Measurements from ENCODE around the gene ALK. TPM values are rescaled to one million over a fixed set of nuclear protein-coding genes. Genes with fewer than 3 reads are reported as not detected.

Gene ALK
- total RNA-seq, 6 donors from 2014 or later, result 0.17 to 2.1 (median 0.35) TPM

GRCh38 chr2:29485631-29486030, 435.8 kb downstream of the ALK start:
- Histone ChIP-seq H3K9me3 (no peaks in the 10 kb centered on the region), H3K36me3 (no peaks in the 10 kb centered on the region), H3K27me3 (no peaks in the 10 kb centered on the region), H3K4me3 (no peak overlapping the region), H3K4me1 (no peaks in the 10 kb centered on the region), H3K27ac (no peak overlapping the region)
- ATAC-seq (ENCODE audit: low FRiP score in 2 of 2) (no peak), DNase-seq (no peak)
- TF ChIP-seq EP300 (IDR thresholded peaks at IDR 0.05) (no peak), POLR2A (IDR thresholded peaks at IDR 0.05) (no peak), CTCF (IDR thresholded peaks at IDR 0.05) (no peak), POLR2AphosphoS5 (IDR thresholded peaks at IDR 0.05) (no peak)
- WGBS, 2 donors, result 44 to 61% methylated on average over 3 of the region's 3 CpGs

GRCh38 chr2:29485117-29485516, 436.3 kb downstream of the ALK start:
- H3K4me3 ChIP-seq, result no peak overlapping the region
- H3K36me3 ChIP-seq, result no peaks in the 10 kb centered on the region
- DNase-seq (no peak), ATAC-seq (ENCODE audit: low FRiP score in 2 of 2) (no peak)
- H3K27ac ChIP-seq, result no peak overlapping the region
- H3K9me3 ChIP-seq, result no peaks in the 10 kb centered on the region
- no peak for TF ChIP-seq POLR2A (IDR thresholded peaks at IDR 0.05)
- TF ChIP-seq CTCF (IDR thresholded peaks at IDR 0.05), result no peak
- TF ChIP-seq POLR2AphosphoS5 (IDR thresholded peaks at IDR 0.05), result no peak
- TF ChIP-seq EP300 (IDR thresholded peaks at IDR 0.05), result no peak
- no peaks in the 10 kb centered on the region for H3K4me1 ChIP-seq
- no peaks in the 10 kb centered on the region for H3K27me3 ChIP-seq

DNA sequence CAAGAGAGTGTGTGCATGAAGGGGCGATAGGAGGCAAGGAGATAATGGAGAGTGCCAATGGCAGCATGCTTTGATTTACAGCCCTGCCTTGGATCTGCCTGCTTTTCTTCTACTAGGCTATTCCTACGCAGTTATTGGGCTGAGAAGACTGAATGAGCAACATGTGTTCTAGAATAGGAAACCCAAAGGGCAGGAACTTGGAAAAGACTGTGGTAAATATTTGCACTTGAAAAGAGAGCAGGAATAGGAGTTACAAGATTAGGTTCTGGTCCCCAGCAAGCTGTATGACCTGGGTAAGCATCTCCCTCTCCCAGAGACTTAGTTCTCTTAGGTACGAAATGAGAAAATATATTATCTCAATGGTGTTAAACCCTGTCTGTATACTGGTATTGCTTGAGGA, 438.5 kb downstream of the ALK start:
- Histone ChIP-seq H3K27me3 (no peaks in the 10 kb centered on the region), H3K9me3 (no peaks in the 10 kb centered on the region), H3K36me3 (no peaks in the 10 kb centered on the region), H3K27ac (no peak overlapping the region), H3K4me1 (no peaks in the 10 kb centered on the region), H3K4me3 (no peak overlapping the region)
- ATAC-seq (ENCODE audit: low FRiP score in 2 of 2) (no peak), DNase-seq (no peak)
- 83 to 90% methylated on average over 3 of the region's 3 CpGs for WGBS, 2 donors
- TF ChIP-seq CTCF (IDR thresholded peaks at IDR 0.05) (no peak), POLR2A (IDR thresholded peaks at IDR 0.05) (no peak)

- no peaks in the 10 kb centered on the region for H3K9me3 ChIP-seq
- TF ChIP-seq POLR2A (IDR thresholded peaks at IDR 0.05) (no peak), CTCF (IDR thresholded peaks at IDR 0.05) (no peak), EP300 (IDR thresholded peaks at IDR 0.05) (no peak), POLR2AphosphoS5 (IDR thresholded peaks at IDR 0.05) (no peak)
- 91 to 95% methylated on average over 2 of the region's 2 CpGs for WGBS, 2 donors
- no peaks in the 10 kb centered on the region for H3K4me1 ChIP-seq
- H3K27me3 ChIP-seq, result no peaks in the 10 kb centered on the region
- DNase-seq, result no peak
- no peak for ATAC-seq (ENCODE audit: low FRiP score in 2 of 2)
- H3K4me3 ChIP-seq, result no peak overlapping the region
- H3K36me3 ChIP-seq, result no peaks in the 10 kb centered on the region
- no peak overlapping the region for H3K27ac ChIP-seq
Observed at GRCh38 chr2:29482348-29482747, 439.0 kb downstream of the ALK start.

DNA sequence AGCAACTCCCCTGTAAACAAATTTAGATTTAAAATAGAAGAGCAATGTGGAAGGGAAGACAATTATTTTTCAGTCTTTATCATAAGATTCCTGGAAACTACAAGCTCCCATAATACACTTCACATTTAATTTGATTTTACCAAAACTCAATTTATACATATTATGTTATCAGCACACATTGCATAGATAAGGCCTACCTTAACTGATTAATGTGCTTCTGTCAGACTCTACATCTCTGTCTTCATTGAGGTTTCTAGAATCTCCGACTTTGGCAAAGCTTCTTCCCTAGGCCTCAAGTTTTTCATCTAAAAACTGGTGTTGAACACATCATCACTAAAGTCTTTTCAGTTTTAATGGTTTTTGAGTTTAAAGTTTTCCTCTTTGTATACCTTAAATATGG, 440.1 kb downstream of the ALK start:
- ATAC-seq (ENCODE audit: low FRiP score in 2 of 2) (no peak), DNase-seq (no peak)
- Histone ChIP-seq H3K4me3 (no peak overlapping the region), H3K27me3 (no peaks in the 10 kb centered on the region), H3K4me1 (no peaks in the 10 kb centered on the region), H3K9me3 (no peaks in the 10 kb centered on the region), H3K27ac (no peak overlapping the region), H3K36me3 (no peaks in the 10 kb centered on the region)
- TF ChIP-seq POLR2AphosphoS5 (IDR thresholded peaks at IDR 0.05) (no peak), POLR2A (IDR thresholded peaks at IDR 0.05) (no peak), CTCF (IDR thresholded peaks at IDR 0.05) (no peak), EP300 (IDR thresholded peaks at IDR 0.05) (no peak)
- 79 to 86% methylated on average over 1 of the region's 1 CpG for WGBS, 2 donors
